Spleen (tissue), 7 donors: ENCODE results near the gene ZNF331.

Source experiments
- POLR2A ChIP-seq, 3 donors: fragments of 450-650 bp; IDR thresholded peaks; one replicate each; pipeline ENCODE4 v1.5.1; 2017; ENCODE audit warnings: antibody characterized with exemption in 3 of 3, mild to moderate bottlenecking in 1 of 3
- POLR2AphosphoS5 ChIP-seq, 3 donors: sonication (generic); formaldehyde crosslinking; IDR thresholded peaks; one replicate each; pipeline ENCODE4 v1.5.1; 2017; ENCODE audit warnings: antibody characterized with exemption in 3 of 3
- TF ChIP-seq, protein P1 (sequence below), 11 experiments: fragments of 200-600 bp in 7 of 11; fragments of 450-650 bp in 4 of 11; sonication (generic) in 4 of 11; IDR thresholded peaks in 8 of 11; conservative IDR thresholded peaks in 3 of 11; 1 replicate in 7 of 11; 2 replicates in 4 of 11; pipeline versions ENCODE4 v1.4.0 to v1.8.0; 2016 to 2021; ENCODE audit warnings: antibody characterized with exemption in 11 of 11, inconsistent platforms in 4 of 11, mild to moderate bottlenecking in 1 of 11
- donor health status: DM: no; HTN: no; CAD: no; lungs with moderate emphysema.
- donor health status: DM: no; HTN: no; CAD: no.
- donor health status: DM: no; HTN: no; CAD: no.

- TF ChIP-seq, protein P1, sequence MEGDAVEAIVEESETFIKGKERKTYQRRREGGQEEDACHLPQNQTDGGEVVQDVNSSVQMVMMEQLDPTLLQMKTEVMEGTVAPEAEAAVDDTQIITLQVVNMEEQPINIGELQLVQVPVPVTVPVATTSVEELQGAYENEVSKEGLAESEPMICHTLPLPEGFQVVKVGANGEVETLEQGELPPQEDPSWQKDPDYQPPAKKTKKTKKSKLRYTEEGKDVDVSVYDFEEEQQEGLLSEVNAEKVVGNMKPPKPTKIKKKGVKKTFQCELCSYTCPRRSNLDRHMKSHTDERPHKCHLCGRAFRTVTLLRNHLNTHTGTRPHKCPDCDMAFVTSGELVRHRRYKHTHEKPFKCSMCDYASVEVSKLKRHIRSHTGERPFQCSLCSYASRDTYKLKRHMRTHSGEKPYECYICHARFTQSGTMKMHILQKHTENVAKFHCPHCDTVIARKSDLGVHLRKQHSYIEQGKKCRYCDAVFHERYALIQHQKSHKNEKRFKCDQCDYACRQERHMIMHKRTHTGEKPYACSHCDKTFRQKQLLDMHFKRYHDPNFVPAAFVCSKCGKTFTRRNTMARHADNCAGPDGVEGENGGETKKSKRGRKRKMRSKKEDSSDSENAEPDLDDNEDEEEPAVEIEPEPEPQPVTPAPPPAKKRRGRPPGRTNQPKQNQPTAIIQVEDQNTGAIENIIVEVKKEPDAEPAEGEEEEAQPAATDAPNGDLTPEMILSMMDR (IDR thresholded peaks at IDR 0.05 in 8 of 11, conservative IDR thresholded peaks at IDR 0.05 in 3 of 11), result peak; percentile 33 to 86 (median 63)
- TF ChIP-seq POLR2AphosphoS5 (IDR thresholded peaks at IDR 0.05) (peak; percentile 92 to 94 (median 92)), POLR2A (IDR thresholded peaks at IDR 0.05) (peak in 2 of 3 donors; percentile 30 to 48)
Observed at GRCh38 chr19:53537521-53538377, at the start of gene ZNF331.
